Measurements from ENCODE around the gene POTEE.
"Not testable (repeated sequence)": the region's sequence is repeated elsewhere in the genome, so short reads cannot be mapped to it uniquely, and the experiment has no call there.

Gene POTEE

GRCh38 chr2:131209030-131209772 lies at the start of gene POTEE:
POTEE (plus strand) TSS chr2:131209536; CDS start chr2:131218403, 8,867 bp downstream.
- not testable (repeated sequence) for DNase-seq (ENCODE audit: low spot score)

GRCh38 chr2:131165562-131165961 lies 43.8 kb upstream of the POTEE start:
- not testable (repeated sequence) for DNase-seq (ENCODE audit: low spot score)

GRCh38 chr2:131168538-131168937 lies 40.8 kb upstream of the POTEE start:
- no peak for DNase-seq (ENCODE audit: low spot score)

- not testable (repeated sequence) for DNase-seq (ENCODE audit: low spot score)
Observed at GRCh38 chr2:131178050-131178449, 31.3 kb upstream of the POTEE start.

- not testable (repeated sequence) for DNase-seq (ENCODE audit: low spot score)
Observed at GRCh38 chr2:131178721-131179418, 30.5 kb upstream of the POTEE start.

- not testable (repeated sequence) for DNase-seq (ENCODE audit: low spot score)
Observed at GRCh38 chr2:131181451-131181850, 27.9 kb upstream of the POTEE start.

GRCh38 chr2:131193421-131193820 lies 15.9 kb upstream of the POTEE start:
- not testable (repeated sequence) for DNase-seq (ENCODE audit: low spot score)

DNA sequence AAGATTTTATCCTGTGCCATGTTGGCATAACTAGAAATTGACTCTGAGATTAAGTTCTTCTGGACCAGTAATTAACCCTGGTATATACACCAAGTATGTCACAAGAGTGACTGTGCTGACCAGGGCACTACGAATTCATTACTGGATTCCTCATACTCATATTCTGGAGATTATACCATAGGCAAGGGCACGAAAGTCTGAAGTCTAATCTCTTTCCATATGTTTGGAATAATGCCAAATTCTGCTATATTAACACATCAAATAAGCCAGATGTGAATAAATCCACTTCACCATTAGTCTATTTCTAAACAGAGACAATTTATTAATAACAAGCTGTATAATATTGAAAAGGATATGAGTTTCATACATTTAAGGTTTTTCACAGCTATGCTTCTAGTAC lies 13.2 kb upstream of the POTEE start:
- DNase-seq (ENCODE audit: low spot score), result not testable (repeated sequence)

- no peak for DNase-seq (ENCODE audit: low spot score)
Observed at GRCh38 chr2:131201098-131201497, 8.2 kb upstream of the POTEE start.

- not testable (repeated sequence) for DNase-seq (ENCODE audit: low spot score)
Observed at GRCh38 chr2:131207839-131208238, 1.5 kb upstream of the POTEE start.

DNA sequence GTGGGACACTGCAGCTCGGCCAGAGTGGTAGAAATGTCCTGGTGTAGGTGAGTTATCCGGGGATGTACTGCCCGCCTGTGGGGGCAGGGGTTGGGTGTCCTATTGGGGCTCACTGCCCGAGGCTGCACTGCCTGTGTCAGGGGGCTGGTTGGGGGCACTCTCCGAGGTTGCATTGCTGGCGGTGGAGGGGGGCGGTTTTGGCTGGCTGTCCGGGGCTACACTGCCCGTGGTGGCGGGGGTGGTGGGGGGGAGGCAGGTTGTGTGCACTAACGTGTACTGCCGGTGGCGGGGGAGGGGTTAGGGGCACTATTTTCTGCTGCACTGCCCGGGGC lies 403 bp downstream of the POTEE start:
- not testable (repeated sequence) for DNase-seq (ENCODE audit: low spot score)

- not testable (repeated sequence) for DNase-seq (ENCODE audit: low spot score)
Observed at GRCh38 chr2:131210434-131211211, 1.3 kb downstream of the POTEE start.

- DNase-seq (ENCODE audit: low spot score), result not testable (repeated sequence)
Observed at GRCh38 chr2:131217238-131217986, 8.1 kb downstream of the POTEE start.

GRCh38 chr2:131235543-131236449 lies 26.5 kb downstream of the POTEE start:
- DNase-seq (ENCODE audit: low spot score), result not testable (repeated sequence)
